K562 (cell line): Measurements from ENCODE around the gene SLC10A3. TPM values are rescaled to one million over a fixed set of nuclear protein-coding genes. Genes with fewer than 3 reads are reported as not detected.

Experiments
- ATAC-seq: fragments of 200-7000 bp; cut with Tn5 transposase; 3 replicates; pipeline ENCODE4 v1.9.1; 2020; ENCODE audit warnings: moderate library complexity
- BruUV-seq: library from RNA; stranded (reverse); fragments of 400-500 nt; replicated peaks from 2 replicates; lab custom pipeline; 2021; lab: Mats Ljungman, UMichigan
- CTCF ChIA-PET: fragments of 300-600 bp; formaldehyde crosslinking; extraction: SDS; loops from one replicate; lab custom pipeline; 2021; ENCODE audit warnings: low intra/inter-chr PET ratio; lab: Yijun Ruan, JAX
- POLR2A ChIA-PET: fragments of 300-600, 350-650 bp; sonication (Branson Sonifier 250); formaldehyde crosslinking; extraction: SDS; loops from one replicate; lab custom pipeline; 2021; ENCODE audit warnings: antibody characterized with exemption, inconsistent platforms; lab: Yijun Ruan, JAX
- DNase-seq, 4 experiments: peaks; one replicate each; pipeline versions ENCODE4 v3.0.0 to v3.0.0-alpha.2; 2011 to 2018; ENCODE audit warnings: low spot score in 3 of 4, mixed read lengths in 3 of 4; ENCODE audit errors: extremely low read depth in 1 of 4
- FAIRE-seq: peaks from 2 replicates; lab custom pipeline; 2011; peaks lifted over from hg19 to GRCh38; lab: Jason Lieb, UNC
- H2AFZ ChIP-seq: 2 replicates; pipeline ENCODE4 v1.6.0; 2011; ENCODE audit warnings: low read depth, low read length, control low read depth, inconsistent platforms
- H3K27ac ChIP-seq: fragments of 200-600 bp; 3 replicates; pipeline ENCODE4 v1.8.0; 2011; ENCODE audit warnings: low read depth, mild to moderate bottlenecking, control low read depth, inconsistent platforms, low read length, moderate library complexity, mixed read lengths; ENCODE audit errors: extremely low read depth
- H3K27me3 ChIP-seq, 2 experiments: fragments of 300-600 bp in 1 of 2; 2 replicates in 1 of 2; 3 replicates in 1 of 2; pipeline versions ENCODE4 v1.6.0 to v1.8.0; 2011; ENCODE audit warnings: inconsistent platforms in 2 of 2, low read length in 2 of 2, mild to moderate bottlenecking in 1 of 2, mixed read lengths in 1 of 2, moderate library complexity in 1 of 2; ENCODE audit not compliant: control insufficient read depth in 2 of 2, insufficient read depth in 2 of 2
- H3K36me3 ChIP-seq: fragments of 300-600 bp; 3 replicates; pipeline ENCODE4 v1.8.0; 2011; ENCODE audit warnings: mild to moderate bottlenecking, low read length, inconsistent platforms; ENCODE audit not compliant: control insufficient read depth, insufficient read depth
- H3K4me1 ChIP-seq, 2 experiments: fragments of 200-600 bp in 1 of 2; replicated peaks in 1 of 2; 2 replicates in 1 of 2; 3 replicates in 1 of 2; pipeline versions ENCODE4 v1.5.1 to v1.8.0; 2011; ENCODE audit warnings: inconsistent platforms in 2 of 2, low read length in 2 of 2, mild to moderate bottlenecking in 1 of 2, mixed read lengths in 1 of 2, moderate library complexity in 1 of 2; ENCODE audit not compliant: control insufficient read depth in 2 of 2, insufficient read depth in 2 of 2
- H3K4me2 ChIP-seq: 2 replicates; pipeline ENCODE4 v1.6.1; 2011; ENCODE audit warnings: low read length, control low read depth, inconsistent platforms, mixed read lengths; ENCODE audit not compliant: insufficient read depth
- H3K4me3 ChIP-seq: fragments of 200-600 bp; sonication (generic), shearing (Covaris generic); 2 replicates; pipeline ENCODE4 v1.5.1; 2016; ENCODE audit warnings: control low read depth, inconsistent platforms
- H3K79me2 ChIP-seq: fragments of 200-600 bp; 3 replicates; pipeline ENCODE4 v1.8.0; 2011; ENCODE audit warnings: low read length, inconsistent platforms; ENCODE audit not compliant: control insufficient read depth, insufficient read depth
- H3K9ac ChIP-seq, 2 experiments: 2 replicates each; pipeline versions ENCODE4 v1.6.0 to v1.6.1; 2011; ENCODE audit warnings: low read depth in 2 of 2, low read length in 2 of 2, control low read depth in 1 of 2, inconsistent platforms in 1 of 2, mild to moderate bottlenecking in 1 of 2, mixed read lengths in 1 of 2; ENCODE audit not compliant: insufficient read depth in 1 of 2
- H3K9me1 ChIP-seq: one replicate; pipeline ENCODE4 v1.6.0; 2011; ENCODE audit warnings: inconsistent platforms, mild to moderate bottlenecking, low read length, moderate library complexity; ENCODE audit not compliant: control insufficient read depth, insufficient read depth
- H3K9me3 ChIP-seq: replicated peaks from 2 replicates; pipeline ENCODE4 v1.5.1; 2011; ENCODE audit warnings: low read depth, low read length, inconsistent platforms; ENCODE audit not compliant: control insufficient read depth, insufficient read depth
- H4K20me1 ChIP-seq: replicated peaks from 2 replicates; pipeline ENCODE4 v1.6.1; 2011; ENCODE audit warnings: low read length, inconsistent platforms, mixed read lengths; ENCODE audit not compliant: control insufficient read depth, insufficient read depth
- FOXP1 ChIP-seq: sonication (generic); formaldehyde crosslinking; IDR thresholded peaks from 2 replicates; pipeline ENCODE4 v1.8.0; 2022; ENCODE audit warnings: mild to moderate bottlenecking, missing genetic modification reagents
- GATA2 ChIP-seq: sonication (generic); formaldehyde crosslinking; IDR thresholded peaks from 2 replicates; pipeline ENCODE4 v1.4.0; 2020; ENCODE audit warnings: mild to moderate bottlenecking, missing genetic modification reagents
- MEIS2 ChIP-seq: fragments of 450-650 bp; IDR thresholded peaks from 2 replicates; pipeline ENCODE4 v1.6.1; 2014; ENCODE audit warnings: mild to moderate bottlenecking; ENCODE audit not compliant: partially characterized antibody
- POLR2H ChIP-seq: IDR thresholded peaks from 2 replicates; pipeline ENCODE4 v1.6.1; 2016; ENCODE audit warnings: missing genetic modification characterization, low read depth, mild to moderate bottlenecking, control low read depth, missing compliant biosample characterization, moderate library complexity
- SIRT6 ChIP-seq: IDR thresholded peaks from one replicate; pipeline ENCODE4 v1.6.1; 2012; ENCODE audit warnings: low read depth, mild to moderate bottlenecking, control low read depth, inconsistent platforms, low read length, moderate library complexity
- SPI1 ChIP-seq: IDR thresholded peaks from 2 replicates; pipeline ENCODE4 v1.6.1; 2011; ENCODE audit warnings: low read depth, low read length, control low read depth, borderline replicate concordance
- TOE1 ChIP-seq, 2 experiments: fragments of 450-650 bp in 1 of 2; sonication (generic) in 1 of 2; formaldehyde crosslinking in 1 of 2; IDR thresholded peaks; 2 replicates each; pipeline versions ENCODE4 v1.7.1 to v1.8.0; 2016 to 2022; ENCODE audit warnings: borderline replicate concordance in 2 of 2, mild to moderate bottlenecking in 2 of 2, antibody characterized with exemption in 1 of 2, inconsistent platforms in 1 of 2, low read depth in 1 of 2, missing genetic modification reagents in 1 of 2, moderate library complexity in 1 of 2
- ZNF263 ChIP-seq: sonication (generic); formaldehyde crosslinking; IDR thresholded peaks from 2 replicates; pipeline ENCODE4 v1.8.0; 2022; ENCODE audit warnings: mild to moderate bottlenecking, missing genetic modification reagents, borderline replicate concordance
- WGBS: fragments of 100-300 bp; shearing (Covaris generic); methylation state at CpG from one replicate; pipeline ENCODE4 v1.1.6; 2016; ENCODE audit warnings: low coverage, mixed read lengths; ENCODE audit not compliant: insufficient coverage; ENCODE audit errors: missing lambda C conversion rate; 5-methylcytosine and 5-hydroxymethylcytosine counted together
- in situ Hi-C: fragments of 300-500 bp; cut with MboI; formaldehyde crosslinking; loops from 4 replicates; pipeline ENCODE4 v1.15.0; 2018; ENCODE audit warnings: inconsistent platforms, mixed read lengths
- intact Hi-C: fragments of 100-400 bp; cut with micrococcal nuclease; formaldehyde crosslinking; loops from 2 replicates; pipeline ENCODE4 v1.14.2; 2022
- polyA plus RNA-seq, 8 experiments: library from polyadenylated mRNA; depleted of rRNA in 4 of 8; stranded (reverse) in 5 of 8; unstranded in 3 of 8; fragments of >200 nt; fragmentation: Nextera tagmentation in 2 of 8; fragmentation: Illumina TruSeq in 1 of 8; extraction: Ambion mirVana in 2 of 8; extraction: Trizol in 1 of 8; gene quantifications; 2 replicates each; pipeline versions ENCODE4 v1.2.1 to v1.2.3, GENCODE V29; 2011 to 2014; ENCODE audit warnings: inconsistent platforms in 1 of 8, missing spikeins in 1 of 8
- total RNA-seq, 7 experiments: library from RNA; depleted of rRNA in 6 of 7; stranded (reverse); fragments of >200 nt in 6 of 7; fragmentation: Illumina TruSeq in 2 of 7; extraction: Trizol in 2 of 7; gene quantifications; 2 replicates each; pipeline versions ENCODE4 v1.2.1 to v1.2.3, GENCODE V29; 2011 to 2021; ENCODE audit warnings: low replicate concordance in 1 of 7
- TF ChIP-seq, protein P1 (sequence below): IDR thresholded peaks from 2 replicates; pipeline ENCODE4 v1.6.1; 2011; ENCODE audit warnings: borderline replicate concordance, low read depth, mild to moderate bottlenecking, moderate library complexity, low read length; ENCODE audit not compliant: insufficient read depth, poor library complexity, severe bottlenecking
- TF ChIP-seq, protein P2 (sequence below): IDR thresholded peaks from 2 replicates; pipeline ENCODE4 v1.6.1; 2016; ENCODE audit warnings: missing genetic modification characterization, missing compliant biosample characterization

The SLC10A3 gene
- total and polyA plus RNA-seq, 9 of the 15 experiments (the other 6 are each of a cell fraction or from before 2014, with no cell fraction given) = 5.2 to 30.6 (median 16.7) TPM

DNA sequence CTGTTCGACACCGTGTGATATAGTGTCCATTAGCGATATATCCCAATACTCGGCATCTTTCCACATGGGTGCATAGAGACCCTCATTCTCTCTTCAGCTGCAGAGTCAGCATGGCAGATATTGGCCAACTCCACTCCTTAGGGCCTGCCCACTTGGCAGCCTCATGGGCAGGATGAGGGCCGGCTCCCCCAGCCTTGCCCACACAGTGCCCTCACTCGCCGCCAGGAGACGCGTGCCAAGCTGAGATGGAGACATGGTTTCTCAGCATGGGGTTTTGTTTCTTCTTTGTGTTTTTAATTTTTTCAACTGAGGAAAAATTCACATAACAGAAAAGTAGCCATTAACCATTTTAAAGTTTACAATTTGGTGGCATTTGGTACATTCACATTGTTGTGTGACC is 37.6 kb downstream of the SLC10A3 start:
- Histone ChIP-seq H3K36me3 (peaks cover 34% of the 10 kb centered on the region; the same call in 2 of the 3 replicates), H3K9me1 (no peaks in the 10 kb centered on the region), H3K27me3 (no peaks in the 10 kb centered on the region), H2AFZ (no peak overlapping the region), H4K20me1 (no peaks in the 10 kb centered on the region), H3K4me2 (no peak overlapping the region), H3K9me3 (no peaks in the 10 kb centered on the region), H3K9ac (no peak overlapping the region), H3K79me2 (no peaks in the 10 kb centered on the region), H3K4me1 (peaks cover 0 to 16% of the 10 kb centered on the region in 2 experiments; a peak in 2 of 5 replicates), H3K4me3 (no peak overlapping the region), H3K27ac (no peak overlapping the region)
- DNase-seq (no peak), FAIRE-seq (no peak), ATAC-seq (no peak)
- no TSS peak for BruUV-seq
- in situ Hi-C loops (no loop called here), intact Hi-C loops (no loop called here)
- TF ChIP-seq ZNF263 (CRISPR knock-in tag) (no peak), TOE1 (IDR thresholded peaks at IDR 0.05; ENCODE audit: borderline replicate concordance) (no peak), TOE1 (CRISPR knock-in tag; IDR thresholded peaks at IDR 0.05; ENCODE audit: borderline replicate concordance, low read depth) (no peak), GATA2 (no peak), FOXP1 (CRISPR knock-in tag) (no peak), SIRT6 (no peak), SPI1 (no peak), POLR2H (tag) (no peak), MEIS2 (no peak)
- TF ChIP-seq, protein P1, sequence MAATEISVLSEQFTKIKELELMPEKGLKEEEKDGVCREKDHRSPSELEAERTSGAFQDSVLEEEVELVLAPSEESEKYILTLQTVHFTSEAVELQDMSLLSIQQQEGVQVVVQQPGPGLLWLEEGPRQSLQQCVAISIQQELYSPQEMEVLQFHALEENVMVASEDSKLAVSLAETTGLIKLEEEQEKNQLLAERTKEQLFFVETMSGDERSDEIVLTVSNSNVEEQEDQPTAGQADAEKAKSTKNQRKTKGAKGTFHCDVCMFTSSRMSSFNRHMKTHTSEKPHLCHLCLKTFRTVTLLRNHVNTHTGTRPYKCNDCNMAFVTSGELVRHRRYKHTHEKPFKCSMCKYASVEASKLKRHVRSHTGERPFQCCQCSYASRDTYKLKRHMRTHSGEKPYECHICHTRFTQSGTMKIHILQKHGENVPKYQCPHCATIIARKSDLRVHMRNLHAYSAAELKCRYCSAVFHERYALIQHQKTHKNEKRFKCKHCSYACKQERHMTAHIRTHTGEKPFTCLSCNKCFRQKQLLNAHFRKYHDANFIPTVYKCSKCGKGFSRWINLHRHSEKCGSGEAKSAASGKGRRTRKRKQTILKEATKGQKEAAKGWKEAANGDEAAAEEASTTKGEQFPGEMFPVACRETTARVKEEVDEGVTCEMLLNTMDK = no peak
- TF ChIP-seq, protein P2, sequence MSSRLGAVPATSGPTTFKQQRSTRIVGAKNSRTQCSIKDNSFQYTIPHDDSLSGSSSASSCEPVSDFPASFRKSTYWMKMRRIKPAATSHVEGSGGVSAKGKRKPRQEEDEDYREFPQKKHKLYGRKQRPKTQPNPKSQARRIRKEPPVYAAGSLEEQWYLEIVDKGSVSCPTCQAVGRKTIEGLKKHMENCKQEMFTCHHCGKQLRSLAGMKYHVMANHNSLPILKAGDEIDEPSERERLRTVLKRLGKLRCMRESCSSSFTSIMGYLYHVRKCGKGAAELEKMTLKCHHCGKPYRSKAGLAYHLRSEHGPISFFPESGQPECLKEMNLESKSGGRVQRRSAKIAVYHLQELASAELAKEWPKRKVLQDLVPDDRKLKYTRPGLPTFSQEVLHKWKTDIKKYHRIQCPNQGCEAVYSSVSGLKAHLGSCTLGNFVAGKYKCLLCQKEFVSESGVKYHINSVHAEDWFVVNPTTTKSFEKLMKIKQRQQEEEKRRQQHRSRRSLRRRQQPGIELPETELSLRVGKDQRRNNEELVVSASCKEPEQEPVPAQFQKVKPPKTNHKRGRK (tag) = no peak
- 93% methylated on average over 6 of the region's 9 CpGs for WGBS
- ChIA-PET POLR2A (interaction anchor here (0.7 to 1.3 kb wide), 3 partner anchors 11 to 31 kb away, joined by 3 to 5 read pairs (median 4); partner anchors contain the start of gene LAGE3), CTCF (interaction anchor here (0.6 kb wide), 1 partner anchor 437 kb away, joined by 3 read pairs; no protein-coding TSS in a partner anchor)
